Measurements from ENCODE around the gene ITGA2. TPM values are rescaled to one million over a fixed set of nuclear protein-coding genes. Genes with fewer than 3 reads are reported as not detected.

ITGA2 gene
- total and polyA plus RNA-seq, 3 donors from 2014 or later = 0.90 to 1.7 (median 1.0) TPM

GRCh38 chr5:53038196-53038847 is 49.2 kb downstream of the ITGA2 start:
- H3K27ac ChIP-seq = no peak overlapping the region
- no peaks in the 10 kb centered on the region for H3K27me3 ChIP-seq
- H3K9me3 ChIP-seq = no peaks in the 10 kb centered on the region
- 52 to 68% methylated on average over 5 of the region's 5 CpGs for WGBS, 2 donors
- intact Hi-C loops (cut with DNase I; ENCODE audit: low total_unique reads) = no loop called here
- H3K36me3 ChIP-seq (ENCODE audit: low read depth, missing control alignments) = no peaks in the 10 kb centered on the region
- no peak for TF ChIP-seq POLR2A (IDR thresholded peaks at IDR 0.05)
- no peak for TF ChIP-seq CTCF (IDR thresholded peaks at IDR 0.05)
- no peaks in the 10 kb centered on the region for H3K4me1 ChIP-seq
- no peak for DNase-seq
- H3K4me3 ChIP-seq = no peak overlapping the region

DNA sequence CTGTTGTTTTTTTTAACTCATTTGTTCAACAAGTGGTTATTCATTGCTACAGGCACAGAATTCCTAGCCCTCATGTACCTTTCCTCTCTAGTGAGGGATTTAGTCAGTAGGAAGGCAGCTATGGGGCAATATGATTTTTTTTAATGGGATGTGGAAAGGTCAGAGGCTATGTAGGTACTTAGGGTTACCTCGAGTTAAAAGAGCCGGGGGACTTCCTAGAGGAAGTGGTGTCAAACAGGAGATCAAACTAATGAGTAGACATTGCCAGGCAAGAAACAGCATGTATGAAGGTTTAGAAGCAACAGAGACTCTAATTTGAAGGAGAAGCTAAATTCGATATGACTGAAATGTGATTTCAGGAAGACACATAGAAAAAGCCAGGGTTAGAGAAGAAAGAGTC is 50.7 kb downstream of the ITGA2 start:
- WGBS, 2 donors = 91 to 93% methylated on average over 3 of the region's 3 CpGs
- Histone ChIP-seq H3K27me3 (no peaks in the 10 kb centered on the region), H3K36me3 (ENCODE audit: low read depth, missing control alignments) (no peaks in the 10 kb centered on the region), H3K4me3 (no peak overlapping the region), H3K27ac (no peak overlapping the region), H3K4me1 (no peaks in the 10 kb centered on the region), H3K9me3 (no peaks in the 10 kb centered on the region)
- TF ChIP-seq POLR2A (IDR thresholded peaks at IDR 0.05) (no peak), CTCF (IDR thresholded peaks at IDR 0.05) (no peak)
- intact Hi-C loops (cut with DNase I; ENCODE audit: low total_unique reads) = no loop called here
- no peak for DNase-seq

DNA sequence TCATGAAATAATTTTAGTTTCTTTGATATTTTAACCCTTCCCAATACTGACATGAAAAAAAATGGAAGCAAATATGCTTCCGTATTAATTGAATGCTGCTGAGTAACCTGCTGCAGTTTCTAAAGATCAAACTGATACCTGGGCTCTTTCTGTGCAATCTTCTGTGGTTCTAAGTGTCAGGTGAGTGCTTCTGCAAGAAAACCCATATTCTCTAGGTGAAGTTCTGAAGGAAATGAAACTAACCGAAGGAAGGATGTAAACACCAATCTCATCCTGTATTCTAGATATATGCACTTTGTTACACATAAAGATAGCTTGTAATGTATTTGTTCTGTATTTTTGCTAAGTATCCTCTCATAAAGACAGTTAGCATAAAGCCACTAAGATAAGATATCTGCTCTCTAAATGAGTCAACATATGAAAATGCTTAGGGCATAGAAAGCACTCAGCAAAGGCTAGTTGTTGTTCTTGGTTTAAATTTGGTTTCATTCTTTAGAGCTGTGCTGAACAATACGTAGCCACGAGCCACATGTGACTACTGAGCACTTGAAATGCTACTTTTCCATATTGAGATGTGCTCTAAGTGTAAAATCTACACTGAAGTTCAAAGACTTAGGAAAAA is 52.0 kb downstream of the ITGA2 start:
- Histone ChIP-seq H3K27ac (no peak overlapping the region), H3K36me3 (ENCODE audit: low read depth, missing control alignments) (no peaks in the 10 kb centered on the region), H3K27me3 (no peaks in the 10 kb centered on the region), H3K4me1 (no peaks in the 10 kb centered on the region), H3K4me3 (no peak overlapping the region), H3K9me3 (no peaks in the 10 kb centered on the region)
- intact Hi-C loops (cut with DNase I; ENCODE audit: low total_unique reads) = no loop called here
- WGBS, 2 donors = 45 to 64% methylated on average over 4 of the region's 4 CpGs
- TF ChIP-seq CTCF (IDR thresholded peaks at IDR 0.05) = no peak
- no peak for TF ChIP-seq POLR2A (IDR thresholded peaks at IDR 0.05)
- no peak for DNase-seq

GRCh38 chr5:53041740-53042139 is 52.6 kb downstream of the ITGA2 start:
- Histone ChIP-seq H3K27me3 (no peaks in the 10 kb centered on the region), H3K27ac (no peak overlapping the region), H3K9me3 (no peaks in the 10 kb centered on the region), H3K36me3 (ENCODE audit: low read depth, missing control alignments) (no peaks in the 10 kb centered on the region), H3K4me3 (no peak overlapping the region), H3K4me1 (no peaks in the 10 kb centered on the region)
- intact Hi-C loops (cut with DNase I; ENCODE audit: low total_unique reads) = no loop called here
- no peak for DNase-seq
- WGBS, 2 donors = 89 to 96% methylated on average over 1 of the region's 1 CpG
- TF ChIP-seq CTCF (IDR thresholded peaks at IDR 0.05) = no peak

- TF ChIP-seq CTCF (IDR thresholded peaks at IDR 0.05) (no peak), POLR2A (IDR thresholded peaks at IDR 0.05) (no peak)
- Histone ChIP-seq H3K4me3 (no peak overlapping the region), H3K27me3 (no peaks in the 10 kb centered on the region), H3K4me1 (no peaks in the 10 kb centered on the region), H3K27ac (no peak overlapping the region), H3K9me3 (no peaks in the 10 kb centered on the region), H3K36me3 (ENCODE audit: low read depth, missing control alignments) (no peaks in the 10 kb centered on the region)
- intact Hi-C loops (cut with DNase I; ENCODE audit: low total_unique reads) = no loop called here
- DNase-seq = no peak
Observed at GRCh38 chr5:53045263-53045662, 56.1 kb downstream of the ITGA2 start.

All from testis (tissue), 3 donors.